Stimulated activated CD4-positive, alpha-beta T cell treated with anti-CD3 and anti-CD28 coated beads, TNF-alpha, amount 100 ng/mL, for 48 hours (primary cell): ENCODE results near the gene SSBP4.

Experiments
- DNase-seq, 3 donors: peaks; one replicate each; pipeline ENCODE4 v3.0.0-alpha.2; 2020; ENCODE audit warnings: low read depth in 3 of 3

The SSBP4 gene

DNA sequence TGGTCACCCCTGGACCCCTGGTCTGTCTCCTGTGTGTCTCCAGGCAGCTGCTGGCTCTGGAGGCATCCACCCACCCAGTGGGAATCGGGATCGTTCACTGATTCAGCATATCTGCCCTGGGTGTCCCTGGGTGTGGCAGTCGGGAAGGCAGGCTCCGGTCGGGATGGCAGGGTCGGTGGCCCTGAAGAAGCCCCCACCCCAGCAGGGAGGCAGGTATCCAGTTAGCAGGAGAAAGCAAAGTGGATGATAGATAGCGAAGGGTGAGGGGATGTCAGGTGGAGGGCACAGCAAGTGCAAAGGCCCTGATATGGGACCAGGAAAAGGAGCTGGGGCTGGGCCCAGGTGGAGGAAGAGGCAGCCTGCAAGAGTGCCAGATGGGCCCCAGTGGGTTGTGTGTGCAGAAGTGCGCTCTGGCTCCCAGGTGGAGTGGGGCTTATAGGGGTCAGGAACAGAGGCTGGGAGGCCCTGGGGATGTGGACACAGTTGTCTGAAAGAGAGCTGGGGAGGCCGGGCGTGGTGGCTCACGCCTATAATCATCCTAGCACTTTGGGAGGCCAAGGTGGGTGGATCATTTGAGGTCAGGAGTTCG lies 2.3 kb downstream of the SSBP4 start:
- DNase-seq, result no peak

DNA sequence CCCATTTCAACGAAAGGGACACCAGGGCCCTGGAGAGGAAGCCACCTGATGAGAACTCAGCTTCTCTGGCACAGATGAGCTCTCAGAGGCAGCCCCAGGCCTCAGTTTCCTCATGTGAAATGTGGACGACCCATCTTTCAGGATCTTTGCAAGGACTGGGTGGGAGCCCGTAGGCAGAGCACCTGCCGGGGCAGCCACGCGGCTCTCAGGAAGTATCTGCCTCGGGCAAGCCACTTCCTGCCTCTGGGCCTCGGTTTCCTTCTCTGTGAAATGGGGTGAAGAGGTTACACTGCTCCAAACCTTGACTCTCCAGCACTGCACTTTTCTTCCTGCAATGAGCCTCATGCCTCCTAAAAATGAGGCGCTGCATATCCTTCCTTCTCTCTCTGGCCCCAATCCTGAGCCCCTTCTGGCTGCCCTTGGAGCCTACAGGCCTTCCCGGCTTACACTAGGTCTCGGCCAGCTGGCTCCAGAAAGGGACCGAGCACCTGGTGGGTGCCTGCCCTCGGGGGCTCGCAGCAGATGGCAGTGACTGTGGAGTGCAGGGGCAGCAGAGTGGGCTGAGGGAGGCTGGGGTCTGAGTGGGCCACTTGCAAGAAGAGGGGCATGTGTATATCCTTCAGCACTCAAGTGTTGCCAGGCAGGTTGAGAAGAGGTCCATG lies 3.5 kb downstream of the SSBP4 start:
- no peak for DNase-seq

- no peak for DNase-seq
Measured at GRCh38 chr19:18423258-18424020, 4.2 kb downstream of the SSBP4 start.

DNA sequence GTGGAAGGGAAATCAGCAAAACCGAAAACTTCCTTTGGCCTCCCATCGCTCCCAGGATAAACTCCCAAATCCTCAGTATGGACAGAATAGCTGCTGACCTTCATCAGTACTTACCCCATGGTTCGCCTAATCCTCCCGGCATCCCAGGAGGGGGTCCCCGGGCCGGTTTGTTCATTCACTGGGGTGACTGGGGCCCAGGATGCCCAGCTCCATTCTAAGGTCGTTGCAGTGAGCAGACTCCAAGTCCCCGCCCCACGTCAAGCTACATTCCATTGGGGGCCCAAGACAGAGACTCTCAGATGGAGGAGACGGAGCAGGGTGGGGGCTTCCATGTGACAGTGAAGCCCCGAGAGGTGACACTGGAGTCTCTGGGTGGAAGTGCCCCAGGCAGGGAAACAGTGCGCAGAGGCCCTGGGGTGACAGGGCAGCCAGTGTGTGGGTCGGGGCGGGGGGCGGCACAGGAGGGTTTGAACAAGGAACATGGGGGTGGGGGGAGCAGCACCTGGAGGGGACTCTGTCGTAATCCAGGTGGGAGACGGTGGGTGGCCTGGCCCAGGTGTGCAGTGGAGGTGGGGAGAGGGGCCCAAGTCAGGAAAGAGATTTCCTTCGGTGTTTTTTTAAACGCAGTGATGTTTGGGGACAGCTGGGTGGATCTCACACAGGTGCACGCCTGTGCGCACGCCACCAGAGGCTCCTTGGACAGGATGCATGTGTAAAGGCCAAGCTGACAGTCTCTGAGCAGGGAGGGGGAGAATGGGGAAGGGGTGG lies 5.1 kb downstream of the SSBP4 start:
- no peak for DNase-seq

GRCh38 chr19:18424890-18425514 lies 5.8 kb downstream of the SSBP4 start:
- no peak for DNase-seq

- DNase-seq, result no peak
Measured at GRCh38 chr19:18425515-18426415, 6.6 kb downstream of the SSBP4 start.

GRCh38 chr19:18426416-18426767 lies 7.2 kb downstream of the SSBP4 start:
- DNase-seq, result no peak

GRCh38 chr19:18427080-18427742 lies 8.0 kb downstream of the SSBP4 start:
- no peak for DNase-seq

GRCh38 chr19:18427743-18428113 lies 8.5 kb downstream of the SSBP4 start:
- no peak for DNase-seq

DNA sequence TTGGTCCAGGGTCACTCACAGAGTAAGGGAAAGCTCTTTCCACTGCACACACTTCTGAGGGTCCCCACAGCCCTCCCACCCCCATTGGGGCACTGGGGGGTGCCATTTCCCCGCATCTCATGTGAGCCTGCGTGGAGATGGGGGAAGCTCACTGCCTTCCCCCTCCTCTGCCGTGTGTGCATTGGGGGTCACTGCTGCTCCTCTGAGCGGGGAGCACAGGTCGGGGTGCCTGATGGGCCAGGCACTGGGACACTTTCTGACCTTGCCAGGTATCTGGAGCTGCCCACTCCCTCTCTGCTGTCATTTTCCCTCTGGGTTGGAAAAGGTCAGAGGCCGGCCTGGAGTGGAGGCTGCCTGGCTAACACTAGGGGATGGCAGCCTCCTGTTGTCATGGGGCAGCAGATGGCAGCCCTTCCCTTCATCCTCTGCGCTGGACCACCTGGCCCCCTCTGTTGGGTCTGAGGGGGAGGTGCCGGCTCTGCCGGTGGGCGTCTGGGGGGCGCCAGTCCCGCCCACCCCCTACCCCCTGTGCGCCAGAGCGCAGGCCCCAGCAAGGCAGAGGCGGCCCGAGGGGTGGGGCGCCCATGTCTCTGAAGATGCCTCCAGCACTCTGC lies 9.1 kb downstream of the SSBP4 start:
- no peak for DNase-seq

DNA sequence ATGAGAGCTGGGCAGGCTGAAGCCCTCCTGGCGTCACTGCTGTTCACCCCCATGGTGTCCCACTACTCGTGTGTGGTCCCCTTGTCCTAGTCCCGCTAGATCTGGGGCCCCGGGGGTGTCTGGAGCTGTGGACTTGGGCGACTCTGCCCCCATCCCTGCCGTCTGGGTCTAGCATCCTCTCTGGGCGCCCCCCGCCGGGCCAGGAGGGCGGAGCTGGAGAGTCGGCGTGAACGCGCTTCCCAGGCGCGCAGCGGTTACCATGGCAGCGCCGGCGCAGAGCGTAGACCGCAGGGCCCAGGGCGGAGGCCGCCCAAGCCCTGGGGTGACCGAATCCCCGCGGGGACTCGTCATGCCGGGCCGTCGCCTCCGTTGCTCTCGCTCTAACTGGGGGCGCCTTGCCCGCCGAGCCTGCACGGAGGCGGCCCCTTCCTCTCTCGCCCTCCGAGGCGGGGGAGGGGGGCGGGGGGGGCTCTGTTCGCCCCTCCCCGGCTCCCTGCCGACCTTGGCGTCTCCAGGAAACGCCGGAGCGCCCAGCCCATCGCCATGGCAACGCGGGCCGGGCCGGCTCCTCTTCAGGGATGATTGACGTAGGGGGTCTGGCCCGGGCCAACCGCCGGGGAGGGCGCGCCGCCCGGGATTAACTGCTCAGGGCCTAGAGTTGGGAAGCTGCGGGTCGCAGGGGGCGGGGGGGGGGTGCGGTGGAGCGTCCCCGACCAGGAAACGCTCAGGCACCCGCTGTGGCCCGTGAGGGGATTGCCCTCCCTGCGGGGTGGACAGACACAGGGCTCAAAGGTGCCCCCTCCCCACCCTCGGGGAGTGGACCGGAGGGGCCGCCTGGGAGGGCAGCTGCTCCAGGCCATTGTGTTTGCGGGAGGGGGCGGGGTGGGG lies 9.8 kb downstream of the SSBP4 start:
- DNase-seq, result peak in 1 of 3 donors; percentile 66

- DNase-seq, result no peak
Measured at GRCh38 chr19:18429717-18430416, 10.7 kb downstream of the SSBP4 start.

DNA sequence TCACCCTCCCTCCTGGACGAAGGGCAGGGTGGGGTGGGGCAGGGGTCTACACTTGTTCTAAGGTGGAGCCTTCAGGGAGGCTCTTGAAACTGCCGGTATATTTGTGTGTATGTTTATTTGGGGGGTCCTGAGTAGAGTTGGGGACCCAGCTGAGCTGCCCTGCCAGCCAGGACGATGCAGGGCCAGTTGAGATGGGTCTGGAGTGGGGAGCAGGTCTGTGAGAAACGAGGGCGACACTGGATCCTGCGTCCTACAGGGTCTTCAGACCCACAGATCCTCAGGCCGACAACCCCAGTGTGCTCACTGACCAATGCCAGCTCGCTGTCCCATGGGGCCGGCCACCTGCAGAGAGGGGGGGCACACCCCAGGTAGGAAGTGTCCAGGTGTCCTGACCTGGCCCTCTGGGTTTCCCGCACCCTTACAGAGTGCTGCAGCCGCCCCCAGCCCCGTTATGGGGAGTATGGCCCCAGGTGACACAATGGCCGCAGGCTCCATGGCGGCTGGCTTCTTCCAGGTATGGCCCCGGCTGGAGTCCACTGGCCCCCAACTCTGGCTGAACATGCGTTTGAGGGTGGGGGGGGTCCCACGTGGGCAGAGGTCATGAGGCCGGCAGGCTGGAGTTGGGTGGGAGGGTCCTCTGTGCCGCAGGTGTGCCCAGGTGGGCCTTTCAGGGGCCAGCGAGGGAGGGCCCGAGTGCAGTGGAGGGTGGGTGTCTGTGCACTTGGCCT lies 11.4 kb downstream of the SSBP4 start:
- DNase-seq, result no peak

DNA sequence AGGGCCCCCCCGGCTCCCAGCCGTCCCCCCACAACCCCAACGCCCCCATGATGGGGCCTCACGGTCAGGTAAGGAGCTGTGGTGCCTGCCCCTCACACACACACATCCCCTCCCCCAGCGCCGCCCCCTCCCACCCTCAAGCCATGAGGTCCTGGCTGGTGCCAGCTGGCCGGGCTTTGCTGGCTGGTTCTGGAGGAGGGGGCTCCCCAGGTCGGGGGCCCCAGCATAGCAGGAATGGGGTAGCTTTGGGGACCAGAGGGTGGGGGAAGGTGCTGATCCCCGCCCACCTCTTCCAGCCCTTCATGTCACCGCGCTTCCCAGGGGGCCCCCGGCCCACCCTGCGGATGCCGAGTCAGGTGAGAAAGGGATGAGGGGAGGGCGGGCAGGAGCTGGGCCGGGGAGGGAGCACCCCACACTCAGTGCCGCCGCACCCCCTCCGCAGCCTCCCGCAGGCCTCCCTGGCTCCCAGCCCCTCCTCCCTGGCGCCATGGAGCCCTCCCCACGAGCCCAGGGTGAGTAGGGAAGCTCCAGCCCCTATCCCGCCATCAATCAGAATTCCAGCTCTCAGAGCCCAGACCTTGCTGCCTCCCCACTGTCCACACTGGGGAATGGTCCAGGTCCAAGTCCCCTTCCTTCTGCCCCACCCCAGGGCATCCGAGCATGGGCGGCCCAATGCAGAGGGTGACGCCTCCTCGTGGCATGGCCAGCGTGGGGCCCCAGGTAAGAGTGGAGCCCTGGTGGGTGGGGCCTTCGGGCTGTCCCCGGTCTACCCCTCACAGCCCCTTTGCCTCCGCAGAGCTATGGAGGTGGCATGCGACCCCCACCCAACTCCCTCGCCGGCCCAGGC lies 12.4 kb downstream of the SSBP4 start:
- no peak for DNase-seq

DNA sequence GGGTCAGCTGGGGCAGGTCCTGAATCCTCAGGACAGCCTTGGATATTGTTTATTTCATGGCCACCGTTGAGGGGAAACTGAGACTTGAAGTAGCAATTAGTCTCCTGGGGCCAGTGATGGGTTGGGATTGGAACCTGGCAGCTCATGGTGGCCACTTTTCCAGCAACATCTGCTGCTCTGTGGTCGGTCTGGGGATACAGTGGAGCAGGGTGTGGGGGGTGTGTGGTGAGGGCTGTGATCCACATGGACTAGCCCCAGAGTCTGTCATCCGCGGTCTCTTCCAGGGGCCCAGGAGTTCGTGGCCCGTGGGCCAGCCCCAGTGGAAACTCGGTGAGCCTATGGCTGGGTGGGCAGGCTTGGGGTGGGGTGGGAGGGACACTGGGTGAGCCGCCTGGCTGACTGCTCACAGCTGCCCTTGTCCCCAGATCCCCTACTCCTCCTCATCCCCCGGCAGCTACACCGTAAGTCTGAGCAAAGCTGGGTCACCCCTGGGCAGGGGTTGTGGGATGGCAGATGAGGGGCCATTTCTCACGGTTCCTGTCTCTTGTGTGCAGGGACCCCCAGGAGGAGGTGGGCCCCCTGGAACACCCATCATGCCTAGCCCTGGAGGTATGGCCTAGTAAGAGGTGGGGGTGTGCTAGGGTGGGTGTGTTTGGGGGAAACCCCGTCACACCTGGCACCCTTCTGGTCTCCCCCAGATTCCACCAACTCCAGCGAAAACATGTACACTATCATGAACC lies 13.2 kb downstream of the SSBP4 start:
- no peak for DNase-seq
